ENCODE measurements around the gene ARID5B.

GRCh38 chr10:61923950-61924274 is 22.4 kb downstream of the ARID5B start:
- TF ChIP-seq, protein P1, sequence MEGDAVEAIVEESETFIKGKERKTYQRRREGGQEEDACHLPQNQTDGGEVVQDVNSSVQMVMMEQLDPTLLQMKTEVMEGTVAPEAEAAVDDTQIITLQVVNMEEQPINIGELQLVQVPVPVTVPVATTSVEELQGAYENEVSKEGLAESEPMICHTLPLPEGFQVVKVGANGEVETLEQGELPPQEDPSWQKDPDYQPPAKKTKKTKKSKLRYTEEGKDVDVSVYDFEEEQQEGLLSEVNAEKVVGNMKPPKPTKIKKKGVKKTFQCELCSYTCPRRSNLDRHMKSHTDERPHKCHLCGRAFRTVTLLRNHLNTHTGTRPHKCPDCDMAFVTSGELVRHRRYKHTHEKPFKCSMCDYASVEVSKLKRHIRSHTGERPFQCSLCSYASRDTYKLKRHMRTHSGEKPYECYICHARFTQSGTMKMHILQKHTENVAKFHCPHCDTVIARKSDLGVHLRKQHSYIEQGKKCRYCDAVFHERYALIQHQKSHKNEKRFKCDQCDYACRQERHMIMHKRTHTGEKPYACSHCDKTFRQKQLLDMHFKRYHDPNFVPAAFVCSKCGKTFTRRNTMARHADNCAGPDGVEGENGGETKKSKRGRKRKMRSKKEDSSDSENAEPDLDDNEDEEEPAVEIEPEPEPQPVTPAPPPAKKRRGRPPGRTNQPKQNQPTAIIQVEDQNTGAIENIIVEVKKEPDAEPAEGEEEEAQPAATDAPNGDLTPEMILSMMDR (conservative IDR thresholded peaks at IDR 0.05; ENCODE audit: low read length), result no peak
- TF ChIP-seq EZH2phosphoT487 (IDR thresholded peaks at IDR 0.05; ENCODE audit: borderline replicate concordance), result no peak
